ENCODE measurements around the gene CADPS. TPM values are rescaled to one million over a fixed set of nuclear protein-coding genes. Genes with fewer than 3 reads are reported as not detected.

CADPS gene
- total RNA-seq, 2 donors from 2014 or later = 11.7 to 20.8 TPM

- Histone ChIP-seq H3K9ac (ENCODE audit: extremely low read depth, low read length, poor library complexity, severe bottlenecking) (no peak overlapping the region), H3K27me3 (ENCODE audit: control insufficient read depth, insufficient read depth, low read length, poor library complexity, severe bottlenecking) (no peaks in the 10 kb centered on the region), H3K36me3 (ENCODE audit: control insufficient read depth, insufficient read depth, low read length) (no peaks in the 10 kb centered on the region), H3K9me3 (ENCODE audit: control insufficient read depth, low read length) (no peaks in the 10 kb centered on the region), H3K27ac (ENCODE audit: low read depth, low read length) (no peak overlapping the region), H3K4me1 (ENCODE audit: control insufficient read depth, insufficient read depth, low read length) (peaks cover 3% of the 10 kb centered on the region), H3K4me3 (ENCODE audit: low read length) (no peak overlapping the region)
- peak overlapping the region; percentile 12 for H3K27ac Mint-ChIP-seq
- DNase-seq = peak; percentile 44
- H3K9me3 Mint-ChIP-seq = no peaks in the 10 kb centered on the region
- 65 to 89% methylated on average over 3 of the region's 3 CpGs for WGBS, 2 experiments (ENCODE audit: insufficient coverage in 1 of 2, insufficient read length in 1 of 2)
- TF ChIP-seq, protein P1, sequence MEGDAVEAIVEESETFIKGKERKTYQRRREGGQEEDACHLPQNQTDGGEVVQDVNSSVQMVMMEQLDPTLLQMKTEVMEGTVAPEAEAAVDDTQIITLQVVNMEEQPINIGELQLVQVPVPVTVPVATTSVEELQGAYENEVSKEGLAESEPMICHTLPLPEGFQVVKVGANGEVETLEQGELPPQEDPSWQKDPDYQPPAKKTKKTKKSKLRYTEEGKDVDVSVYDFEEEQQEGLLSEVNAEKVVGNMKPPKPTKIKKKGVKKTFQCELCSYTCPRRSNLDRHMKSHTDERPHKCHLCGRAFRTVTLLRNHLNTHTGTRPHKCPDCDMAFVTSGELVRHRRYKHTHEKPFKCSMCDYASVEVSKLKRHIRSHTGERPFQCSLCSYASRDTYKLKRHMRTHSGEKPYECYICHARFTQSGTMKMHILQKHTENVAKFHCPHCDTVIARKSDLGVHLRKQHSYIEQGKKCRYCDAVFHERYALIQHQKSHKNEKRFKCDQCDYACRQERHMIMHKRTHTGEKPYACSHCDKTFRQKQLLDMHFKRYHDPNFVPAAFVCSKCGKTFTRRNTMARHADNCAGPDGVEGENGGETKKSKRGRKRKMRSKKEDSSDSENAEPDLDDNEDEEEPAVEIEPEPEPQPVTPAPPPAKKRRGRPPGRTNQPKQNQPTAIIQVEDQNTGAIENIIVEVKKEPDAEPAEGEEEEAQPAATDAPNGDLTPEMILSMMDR (conservative IDR thresholded peaks at IDR 0.05) = no peak
- peaks cover 29% of the 10 kb centered on the region for H3K4me1 Mint-ChIP-seq
- H3K27me3 Mint-ChIP-seq (ENCODE audit: insufficient read depth) = no peaks in the 10 kb centered on the region
- no peak overlapping the region for H3K4me3 Mint-ChIP-seq
- no peaks in the 10 kb centered on the region for H3K36me3 Mint-ChIP-seq (ENCODE audit: low read depth)
Measured at GRCh38 chr3:62798000-62798399, 77.2 kb downstream of the CADPS start.

DNA sequence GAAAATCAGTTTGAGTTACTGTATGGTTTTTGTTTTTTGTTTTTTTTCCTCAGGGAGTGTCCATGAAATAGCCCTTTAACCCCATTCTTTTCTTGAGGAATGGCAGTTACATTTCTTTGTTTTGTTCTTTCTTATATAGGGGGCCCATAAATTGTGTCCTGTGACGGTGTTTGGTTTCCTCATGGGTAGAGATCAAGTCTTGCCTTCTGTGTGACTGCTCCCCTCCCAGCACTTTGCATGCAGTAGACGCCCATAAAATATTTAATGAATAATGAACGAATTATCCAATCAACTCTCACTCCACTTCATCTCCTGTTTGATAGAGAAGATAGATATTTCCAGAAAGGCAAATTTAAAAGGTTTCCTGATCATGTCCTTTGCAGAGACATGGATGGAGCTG lies 78.1 kb downstream of the CADPS start:
- no peak overlapping the region for H3K27ac Mint-ChIP-seq
- H3K4me3 Mint-ChIP-seq = no peak overlapping the region

DNA sequence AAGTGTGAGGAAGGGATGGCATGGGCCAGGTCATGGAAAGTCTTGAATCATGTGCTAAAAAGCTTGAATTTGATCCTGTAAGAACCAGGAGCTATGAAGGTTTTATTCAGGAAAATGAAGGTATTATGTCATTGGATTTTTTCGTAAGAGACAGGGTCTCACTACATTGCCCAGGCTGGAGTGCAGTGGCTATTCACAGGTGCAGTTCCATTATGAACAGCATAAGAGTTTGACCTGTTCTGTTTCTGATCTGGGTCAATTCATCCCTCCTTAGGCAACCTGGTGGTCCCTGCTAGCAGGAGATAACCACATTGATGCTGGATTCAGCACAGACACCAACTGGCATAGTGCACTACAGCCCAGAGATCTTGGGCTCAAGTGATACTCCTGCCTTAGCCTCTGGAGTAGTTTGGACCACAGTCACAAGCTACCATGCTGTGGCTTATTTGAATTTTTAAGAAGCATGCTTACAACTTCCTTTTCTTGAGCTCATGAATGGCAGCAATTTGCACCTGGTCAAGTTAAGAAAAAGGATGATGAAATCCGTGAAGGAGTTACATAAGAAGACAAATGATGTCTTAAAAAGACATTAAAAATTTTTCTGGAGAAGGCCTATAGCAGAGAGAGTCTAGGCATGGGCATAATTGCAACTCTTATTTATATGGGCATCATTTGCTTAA lies 79.1 kb downstream of the CADPS start:
- H3K4me1 ChIP-seq (ENCODE audit: control insufficient read depth, insufficient read depth, low read length) = peaks cover 3% of the 10 kb centered on the region
- H3K4me3 ChIP-seq (ENCODE audit: low read length) = no peak overlapping the region
- H3K4me3 Mint-ChIP-seq = no peak overlapping the region
- peak; percentile 46 for DNase-seq
- WGBS, 2 experiments (ENCODE audit: insufficient coverage in 1 of 2, insufficient read length in 1 of 2) = 83 to 88% methylated on average over 2 of the region's 2 CpGs
- H3K9me3 Mint-ChIP-seq = no peaks in the 10 kb centered on the region
- H3K4me1 Mint-ChIP-seq = peaks cover 29% of the 10 kb centered on the region
- H3K9ac ChIP-seq (ENCODE audit: extremely low read depth, low read length, poor library complexity, severe bottlenecking) = no peak overlapping the region
- no peak overlapping the region for H3K27ac Mint-ChIP-seq
- TF ChIP-seq, protein P1 (conservative IDR thresholded peaks at IDR 0.05) = no peak
- no peaks in the 10 kb centered on the region for H3K9me3 ChIP-seq (ENCODE audit: control insufficient read depth, low read length)
- H3K27ac ChIP-seq (ENCODE audit: low read depth, low read length) = no peak overlapping the region
- H3K36me3 ChIP-seq (ENCODE audit: control insufficient read depth, insufficient read depth, low read length) = no peaks in the 10 kb centered on the region
- H3K27me3 Mint-ChIP-seq (ENCODE audit: insufficient read depth) = no peaks in the 10 kb centered on the region
- H3K36me3 Mint-ChIP-seq (ENCODE audit: low read depth) = no peaks in the 10 kb centered on the region
- no peaks in the 10 kb centered on the region for H3K27me3 ChIP-seq (ENCODE audit: control insufficient read depth, insufficient read depth, low read length, poor library complexity, severe bottlenecking)

More for the DNA sequence above, 78.1 kb downstream of the CADPS start:
- no peaks in the 10 kb centered on the region for H3K36me3 Mint-ChIP-seq (ENCODE audit: low read depth)
- TF ChIP-seq, protein P1 (conservative IDR thresholded peaks at IDR 0.05) = no peak
- peaks cover 29% of the 10 kb centered on the region for H3K4me1 Mint-ChIP-seq
- Histone ChIP-seq H3K27me3 (ENCODE audit: control insufficient read depth, insufficient read depth, low read length, poor library complexity, severe bottlenecking) (no peaks in the 10 kb centered on the region), H3K4me3 (ENCODE audit: low read length) (no peak overlapping the region), H3K4me1 (ENCODE audit: control insufficient read depth, insufficient read depth, low read length) (peaks cover 3% of the 10 kb centered on the region), H3K9ac (ENCODE audit: extremely low read depth, low read length, poor library complexity, severe bottlenecking) (no peak overlapping the region), H3K9me3 (ENCODE audit: control insufficient read depth, low read length) (no peaks in the 10 kb centered on the region), H3K36me3 (ENCODE audit: control insufficient read depth, insufficient read depth, low read length) (no peaks in the 10 kb centered on the region), H3K27ac (ENCODE audit: low read depth, low read length) (no peak overlapping the region)
- WGBS, 2 experiments (ENCODE audit: insufficient coverage in 1 of 2, insufficient read length in 1 of 2) = 61% methylated on average over 3 of the region's 3 CpGs; no CpG with 5 or more reads in 1 of the 2 experiments
- no peak for DNase-seq
- no peaks in the 10 kb centered on the region for H3K27me3 Mint-ChIP-seq (ENCODE audit: insufficient read depth)
- no peaks in the 10 kb centered on the region for H3K9me3 Mint-ChIP-seq

Measured in endodermal cell (in vitro differentiated cells).